ENCODE results near the gene PPP1R18. TPM values are rescaled to one million over a fixed set of nuclear protein-coding genes. Genes with fewer than 3 reads are reported as not detected.

Gene PPP1R18
- total and polyA plus RNA-seq, 5 donors = 21.8 to 33.9 (median 23.1) TPM

- under 1% methylated on average over 52 of the region's 52 CpGs for WGBS
- peaks cover 8% of the 10 kb centered on the region for H3K4me1 ChIP-seq (ENCODE audit: control insufficient read depth, insufficient read depth, low read length)
- H3K4me3 ChIP-seq (ENCODE audit: low read length) = peak overlapping the region; percentile 88
- DNase-seq (peak; percentile 99), ATAC-seq (peak; percentile 84)
- no peaks in the 10 kb centered on the region for H3K9me3 ChIP-seq (ENCODE audit: control insufficient read depth, low read length)
- intact Hi-C loops (cut with DNase I) = loop anchor here in 1 of 4 donors (2.0 kb wide), 1 partner anchor 34 kb away; the partner anchor contains the start of gene TUBB
- H3K27ac ChIP-seq (ENCODE audit: low read length) = peak overlapping the region; percentile 99
- no peaks in the 10 kb centered on the region for H3K27me3 ChIP-seq (ENCODE audit: control insufficient read depth, insufficient read depth)
Measured at GRCh38 chr6:30686908-30687658, 638 bp upstream of the PPP1R18 start.

DNA sequence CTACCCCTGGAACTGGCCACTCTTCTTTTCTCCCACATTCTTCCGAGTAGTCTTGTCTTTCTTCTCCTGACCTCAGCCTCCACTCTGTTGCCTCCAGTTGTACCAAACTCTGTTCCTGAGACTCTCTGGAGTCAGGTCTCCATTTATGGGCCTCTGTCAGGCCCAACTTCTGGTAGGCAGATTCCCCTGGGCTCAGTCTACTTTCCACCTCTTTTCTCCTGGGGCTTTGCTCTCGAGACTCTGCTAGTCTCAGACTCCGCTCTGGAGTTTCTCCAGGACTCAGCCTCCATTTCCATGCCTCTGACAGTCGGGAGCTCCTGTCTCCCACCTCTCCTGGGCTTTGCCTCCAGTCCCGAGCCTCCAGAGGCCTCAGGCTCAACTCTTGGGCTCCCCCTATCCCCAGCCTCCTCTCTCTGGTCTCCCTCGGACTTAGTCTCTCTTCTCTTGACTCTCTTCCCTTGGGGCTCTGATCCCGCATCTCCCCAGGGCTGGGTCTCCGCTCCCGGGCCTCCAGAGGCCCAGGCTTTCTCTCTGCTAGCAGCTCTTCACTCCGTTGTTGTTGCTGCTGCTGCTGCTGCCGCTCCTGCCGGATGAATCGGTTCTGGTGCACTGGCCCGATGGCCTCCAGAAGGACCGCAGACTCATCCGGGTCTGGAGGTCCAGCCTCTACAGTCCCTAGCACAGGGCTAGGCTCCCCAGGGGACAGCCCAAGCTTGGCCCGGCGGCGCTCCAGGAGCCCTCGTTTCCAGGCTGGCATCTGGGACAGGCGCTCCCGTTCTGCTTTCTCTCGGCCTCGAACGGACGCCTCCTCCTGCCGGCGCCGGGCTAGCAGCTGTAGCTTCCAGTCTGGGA lies 1.1 kb downstream of the PPP1R18 start:
- WGBS = 26% methylated on average over 29 of the region's 29 CpGs
- H3K4me3 ChIP-seq (ENCODE audit: low read length) = peak overlapping the region; percentile 88
- H3K9me3 ChIP-seq (ENCODE audit: control insufficient read depth, low read length) = no peaks in the 10 kb centered on the region
- no peak for ATAC-seq
- no peaks in the 10 kb centered on the region for H3K27me3 ChIP-seq (ENCODE audit: control insufficient read depth, insufficient read depth)
- peak; percentile 41 to 77 (median 74) for DNase-seq
- peaks cover 10% of the 10 kb centered on the region for H3K4me1 ChIP-seq (ENCODE audit: control insufficient read depth, insufficient read depth, low read length)
- intact Hi-C loops (cut with DNase I) = loop anchor here in 2 of 4 donors (2.0 kb wide), 2 partner anchors 35 to 37 kb away; partner anchors contain the start of gene TUBB (in 1 of the 2)
- H3K27ac ChIP-seq (ENCODE audit: low read length) = peak overlapping the region; percentile 82

- Histone ChIP-seq H3K27me3 (ENCODE audit: control insufficient read depth, insufficient read depth) (no peaks in the 10 kb centered on the region), H3K27ac (ENCODE audit: low read length) (peak overlapping the region; percentile 82), H3K4me3 (ENCODE audit: low read length) (peak overlapping the region; percentile 88), H3K9me3 (ENCODE audit: control insufficient read depth, low read length) (no peaks in the 10 kb centered on the region), H3K4me1 (ENCODE audit: control insufficient read depth, insufficient read depth, low read length) (peaks cover 7% of the 10 kb centered on the region)
- intact Hi-C loops (cut with DNase I) = loop anchor here in 1 of 4 donors (2.0 kb wide), 1 partner anchor 38 kb away; no protein-coding TSS in a partner anchor
- DNase-seq = peak; percentile 60 to 84 (median 83)
- no peak for ATAC-seq
- 23% methylated on average over 21 of the region's 21 CpGs for WGBS
Measured at GRCh38 chr6:30684386-30685156, 1.9 kb downstream of the PPP1R18 start.

DNA sequence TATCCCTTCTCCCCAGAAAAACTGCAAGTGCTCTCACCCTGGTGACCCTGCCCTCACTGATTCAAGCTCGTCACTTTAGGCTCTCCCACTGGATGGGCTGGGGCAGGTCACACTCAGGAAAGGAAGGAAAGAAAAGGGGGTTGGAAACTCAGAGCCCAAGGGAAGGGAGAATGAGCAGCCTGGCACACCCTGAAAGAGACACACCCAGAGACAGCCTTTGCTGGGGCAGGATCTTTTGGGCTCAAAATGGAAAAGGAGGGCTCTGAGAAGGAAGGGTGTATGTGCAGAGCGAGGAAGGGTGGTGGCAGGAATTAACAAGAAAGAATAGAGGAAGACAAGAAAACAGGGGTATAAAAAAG lies 2.5 kb downstream of the PPP1R18 start:
- peak overlapping the region; percentile 68 for H3K27ac ChIP-seq (ENCODE audit: low read length)
- peak overlapping the region; percentile 88 for H3K4me3 ChIP-seq (ENCODE audit: low read length)
- H3K4me1 ChIP-seq (ENCODE audit: control insufficient read depth, insufficient read depth, low read length) = peaks cover 7% of the 10 kb centered on the region
- H3K27me3 ChIP-seq (ENCODE audit: control insufficient read depth, insufficient read depth) = no peaks in the 10 kb centered on the region
- DNase-seq = peak in 1 of 3 donors; percentile 45
- 15% methylated on average over 2 of the region's 2 CpGs for whole genome bisulfite sequencing
- intact Hi-C loops (cut with DNase I) = loop anchor here in 2 of 4 donors (2.0 kb wide), 1 partner anchor 39 kb away; no protein-coding TSS in a partner anchor
- no peaks in the 10 kb centered on the region for H3K9me3 ChIP-seq (ENCODE audit: control insufficient read depth, low read length)
- ATAC-seq = no peak

DNA sequence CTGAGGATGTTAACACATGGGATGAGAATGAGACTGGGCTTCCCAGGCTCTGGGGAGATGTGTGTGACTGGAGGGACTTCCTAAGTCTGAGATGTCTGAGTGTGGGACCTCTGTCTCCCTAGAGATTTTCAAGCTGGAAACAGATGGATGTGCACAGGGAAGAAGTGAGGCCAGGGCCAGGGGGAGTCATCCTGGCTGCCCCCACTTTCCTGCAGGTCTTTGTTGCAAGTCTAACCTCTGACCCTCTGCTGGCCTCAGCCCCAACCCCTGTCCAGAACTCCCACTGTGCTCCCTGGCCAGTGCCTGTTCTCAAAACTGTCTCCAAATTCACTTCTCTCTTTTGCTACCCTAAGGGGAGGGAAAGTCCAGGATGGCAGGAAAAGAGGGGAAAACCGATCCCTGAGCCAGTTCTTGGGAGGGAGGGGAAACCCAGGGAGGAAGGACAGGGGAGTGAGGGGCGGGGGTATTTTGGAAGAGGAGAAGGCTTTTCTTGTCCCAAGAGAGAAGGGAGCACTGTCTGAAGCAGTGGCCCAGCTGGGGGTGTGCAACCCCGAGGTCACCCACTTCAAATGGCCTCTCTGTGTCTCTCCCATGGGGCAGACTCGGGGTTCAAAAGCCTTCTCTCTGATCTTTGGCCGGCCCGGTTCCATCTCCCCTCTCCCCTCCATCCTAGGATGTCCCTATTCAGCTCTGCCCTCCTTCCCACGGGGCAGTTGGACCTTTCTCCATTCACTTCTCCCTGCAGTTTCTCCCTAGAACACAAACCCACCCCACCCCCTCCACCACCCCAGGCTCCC lies 3.1 kb downstream of the PPP1R18 start:
- DNase-seq (peak in 1 of 3 donors; percentile 67), ATAC-seq (no peak)
- 11% methylated on average over 7 of the region's 7 CpGs for WGBS

GRCh38 chr6:30682143-30683117 lies 4.0 kb downstream of the PPP1R18 start:
- Histone ChIP-seq H3K27ac (ENCODE audit: low read length) (peak overlapping the region; percentile 83), H3K27me3 (ENCODE audit: control insufficient read depth, insufficient read depth) (no peaks in the 10 kb centered on the region), H3K9me3 (ENCODE audit: control insufficient read depth, low read length) (no peaks in the 10 kb centered on the region), H3K4me3 (ENCODE audit: low read length) (peak overlapping the region; percentile 88), H3K4me1 (ENCODE audit: control insufficient read depth, insufficient read depth, low read length) (peaks cover 7% of the 10 kb centered on the region)
- ATAC-seq (peak; percentile 27 to 67), DNase-seq (peak; percentile 82 to 94 (median 94))
- WGBS = 8% methylated on average over 11 of the region's 11 CpGs
- intact Hi-C loops (cut with DNase I) = loop anchor here in 1 of 4 donors (2.0 kb wide), 1 partner anchor 40 kb away; no protein-coding TSS in a partner anchor

More for the DNA sequence above, 3.1 kb downstream of the PPP1R18 start:
- H3K4me1 ChIP-seq (ENCODE audit: control insufficient read depth, insufficient read depth, low read length) = peaks cover 7% of the 10 kb centered on the region
- H3K27me3 ChIP-seq (ENCODE audit: control insufficient read depth, insufficient read depth) = no peaks in the 10 kb centered on the region
- intact Hi-C loops (cut with DNase I) = loop anchor here in 1 of 4 donors (2.0 kb wide), 1 partner anchor 39 kb away; no protein-coding TSS in a partner anchor
- peak overlapping the region; percentile 88 for H3K4me3 ChIP-seq (ENCODE audit: low read length)
- peak overlapping the region; percentile 83 for H3K27ac ChIP-seq (ENCODE audit: low read length)
- no peaks in the 10 kb centered on the region for H3K9me3 ChIP-seq (ENCODE audit: control insufficient read depth, low read length)

- peaks cover 7% of the 10 kb centered on the region for H3K4me1 ChIP-seq (ENCODE audit: control insufficient read depth, insufficient read depth, low read length)
- no peak for DNase-seq
- no peak for ATAC-seq
- H3K27me3 ChIP-seq (ENCODE audit: control insufficient read depth, insufficient read depth) = no peaks in the 10 kb centered on the region
- peak overlapping the region; percentile 84 for H3K27ac ChIP-seq (ENCODE audit: low read length)
- intact Hi-C loops (cut with DNase I) = loop anchor here in 1 of 4 donors (2.0 kb wide), 1 partner anchor 41 kb away; no protein-coding TSS in a partner anchor
- no peaks in the 10 kb centered on the region for H3K9me3 ChIP-seq (ENCODE audit: control insufficient read depth, low read length)
- 34% methylated on average over 4 of the region's 4 CpGs for WGBS
- H3K4me3 ChIP-seq (ENCODE audit: low read length) = peak overlapping the region; percentile 88
Measured at GRCh38 chr6:30681766-30682142, 4.7 kb downstream of the PPP1R18 start.

- ATAC-seq = no peak
- Histone ChIP-seq H3K4me3 (ENCODE audit: low read length) (no peak overlapping the region), H3K4me1 (ENCODE audit: control insufficient read depth, insufficient read depth, low read length) (peaks cover 5% of the 10 kb centered on the region), H3K9me3 (ENCODE audit: control insufficient read depth, low read length) (no peaks in the 10 kb centered on the region), H3K27ac (ENCODE audit: low read length) (no peak overlapping the region), H3K27me3 (ENCODE audit: control insufficient read depth, insufficient read depth) (no peaks in the 10 kb centered on the region)
- 62% methylated on average over 7 of the region's 7 CpGs for WGBS
- DNase-seq = no peak
- intact Hi-C loops (cut with DNase I) = loop anchor here in 2 of 4 donors (1.0 to 10.0 kb wide), 3 partner anchors 42 to 405 kb away; no protein-coding TSS in a partner anchor
Measured at GRCh38 chr6:30679765-30680535, 6.5 kb downstream of the PPP1R18 start.

Measured in right cardiac atrium (tissue), 5 donors.